Panc1 (cell line): ENCODE results near the gene ISG20L2.

Source experiments
- CTCF ChIP-seq: fragments of 450-650 bp; IDR thresholded peaks from 2 replicates; pipeline ENCODE4 v1.5.1; 2017; ENCODE audit warnings: mild to moderate bottlenecking
- POLR2AphosphoS5 ChIP-seq: IDR thresholded peaks from 2 replicates; pipeline ENCODE4 v1.6.1; 2012; ENCODE audit warnings: mild to moderate bottlenecking, low read depth, low read length, moderate library complexity
- TCF7L2 ChIP-seq: IDR thresholded peaks from 2 replicates; pipeline ENCODE4 v1.6.1; 2011; ENCODE audit warnings: mild to moderate bottlenecking, low read depth, low read length, inconsistent platforms
- TF ChIP-seq, protein P1 (sequence below), 2 experiments: IDR thresholded peaks; 2 replicates each; pipeline ENCODE4 v1.6.1; 2011 to 2012; ENCODE audit warnings: low read depth in 2 of 2, control low read depth in 1 of 2, low read length in 1 of 2, mild to moderate bottlenecking in 1 of 2, moderate library complexity in 1 of 2; ENCODE audit not compliant: insufficient read depth in 1 of 2

DNA sequence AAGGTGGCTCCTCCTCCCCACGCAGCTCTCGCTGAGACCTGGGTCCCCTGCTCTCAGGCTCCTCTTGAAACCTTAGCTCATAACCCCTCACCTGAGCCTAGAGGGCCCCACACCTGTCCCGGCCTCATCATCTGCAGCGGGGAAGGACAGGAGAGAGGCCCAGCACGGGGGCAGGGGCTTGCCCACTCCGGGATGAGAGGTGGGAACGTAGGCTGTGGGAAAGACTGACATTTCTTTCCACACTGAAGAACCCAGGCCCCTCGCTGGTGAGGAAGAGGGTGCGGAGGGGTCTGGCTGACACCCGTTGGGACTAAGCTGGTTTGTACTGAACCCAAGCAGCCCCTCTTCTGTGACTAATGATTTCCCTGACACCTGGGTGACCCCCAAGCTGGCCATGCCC, 37.4 kb downstream of the ISG20L2 start:
- TF ChIP-seq CTCF (no peak), POLR2AphosphoS5 (no peak), TCF7L2 (no peak)
- TF ChIP-seq, protein P1, sequence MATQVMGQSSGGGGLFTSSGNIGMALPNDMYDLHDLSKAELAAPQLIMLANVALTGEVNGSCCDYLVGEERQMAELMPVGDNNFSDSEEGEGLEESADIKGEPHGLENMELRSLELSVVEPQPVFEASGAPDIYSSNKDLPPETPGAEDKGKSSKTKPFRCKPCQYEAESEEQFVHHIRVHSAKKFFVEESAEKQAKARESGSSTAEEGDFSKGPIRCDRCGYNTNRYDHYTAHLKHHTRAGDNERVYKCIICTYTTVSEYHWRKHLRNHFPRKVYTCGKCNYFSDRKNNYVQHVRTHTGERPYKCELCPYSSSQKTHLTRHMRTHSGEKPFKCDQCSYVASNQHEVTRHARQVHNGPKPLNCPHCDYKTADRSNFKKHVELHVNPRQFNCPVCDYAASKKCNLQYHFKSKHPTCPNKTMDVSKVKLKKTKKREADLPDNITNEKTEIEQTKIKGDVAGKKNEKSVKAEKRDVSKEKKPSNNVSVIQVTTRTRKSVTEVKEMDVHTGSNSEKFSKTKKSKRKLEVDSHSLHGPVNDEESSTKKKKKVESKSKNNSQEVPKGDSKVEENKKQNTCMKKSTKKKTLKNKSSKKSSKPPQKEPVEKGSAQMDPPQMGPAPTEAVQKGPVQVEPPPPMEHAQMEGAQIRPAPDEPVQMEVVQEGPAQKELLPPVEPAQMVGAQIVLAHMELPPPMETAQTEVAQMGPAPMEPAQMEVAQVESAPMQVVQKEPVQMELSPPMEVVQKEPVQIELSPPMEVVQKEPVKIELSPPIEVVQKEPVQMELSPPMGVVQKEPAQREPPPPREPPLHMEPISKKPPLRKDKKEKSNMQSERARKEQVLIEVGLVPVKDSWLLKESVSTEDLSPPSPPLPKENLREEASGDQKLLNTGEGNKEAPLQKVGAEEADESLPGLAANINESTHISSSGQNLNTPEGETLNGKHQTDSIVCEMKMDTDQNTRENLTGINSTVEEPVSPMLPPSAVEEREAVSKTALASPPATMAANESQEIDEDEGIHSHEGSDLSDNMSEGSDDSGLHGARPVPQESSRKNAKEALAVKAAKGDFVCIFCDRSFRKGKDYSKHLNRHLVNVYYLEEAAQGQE (IDR thresholded peaks at IDR 0.05; ENCODE audit: insufficient read depth in 1 of 2, low read depth in 2 of 2, low read length in 1 of 2): no peak
